AG04449 (cell line): ENCODE results near the gene FBXL20.
A peak's percentile ranks its signal among the peaks of the same experiment; 100 is the strongest.

ENCODE experiments used
- CTCF ChIA-PET: fragments of 350-600 bp; formaldehyde crosslinking; extraction: SDS; loops from one replicate; lab custom pipeline; 2021; ENCODE audit warnings: antibody characterized with exemption; lab: Yijun Ruan, JAX
- POLR2A ChIA-PET: fragments of 400-600, 350-600 bp; formaldehyde crosslinking; extraction: SDS; loops from one replicate; lab custom pipeline; 2020; ENCODE audit warnings: antibody characterized with exemption, inconsistent platforms; lab: Yijun Ruan, JAX
- DNase-seq: peaks from one replicate; pipeline ENCODE4 v3.0.0-alpha.2; 2010; ENCODE audit warnings: low read depth, low spot score
- H3K4me3 ChIP-seq: 2 replicates; pipeline ENCODE4 v1.5.1; 2011; ENCODE audit warnings: low read depth, mild to moderate bottlenecking, control low read depth, low read length
- TF ChIP-seq, protein P1 (sequence below): IDR thresholded peaks from one replicate; pipeline ENCODE4 v1.5.1; 2011; ENCODE audit warnings: mild to moderate bottlenecking, moderate library complexity, low read length, control low read depth, inconsistent platforms; ENCODE audit not compliant: insufficient read depth; ENCODE audit errors: missing control alignments

Gene FBXL20

DNA sequence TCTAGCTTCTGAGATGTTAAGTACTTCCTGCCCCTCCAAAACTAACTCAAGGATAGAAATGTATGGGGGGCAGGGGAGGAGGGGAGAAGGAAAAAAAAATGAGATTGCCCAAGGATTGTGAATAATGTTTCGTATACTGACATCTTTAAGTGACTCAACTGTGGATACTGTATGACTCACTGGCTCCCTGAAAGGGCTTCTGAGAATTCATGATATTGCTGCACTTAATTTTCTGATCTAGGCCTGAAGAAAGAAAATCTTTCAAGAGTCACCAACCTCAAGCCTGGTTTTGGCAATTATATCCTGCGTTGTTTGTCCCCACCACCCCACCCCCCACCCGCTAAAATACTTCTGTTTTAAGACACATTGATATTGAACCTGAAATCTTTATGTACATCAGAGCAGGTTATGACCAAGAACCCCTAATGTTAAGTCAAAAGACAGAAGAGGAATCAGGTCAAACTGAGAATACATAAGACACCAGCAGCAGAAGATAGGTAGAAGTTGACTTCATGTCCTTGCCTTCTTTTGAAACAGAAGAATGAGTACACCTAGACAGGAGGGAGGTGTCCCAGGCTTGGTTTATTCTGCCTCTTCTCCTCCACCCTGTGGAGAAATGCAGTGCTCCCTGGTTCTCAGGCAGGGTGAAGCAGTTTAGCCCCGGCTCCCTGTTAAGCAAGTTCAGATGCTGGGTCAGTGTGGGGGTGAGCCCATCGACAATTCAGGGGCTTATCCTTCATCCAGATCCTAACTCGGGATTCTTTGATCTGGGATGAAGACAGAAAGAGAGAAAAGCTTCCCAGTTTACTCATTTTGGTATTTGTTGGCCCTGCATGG is 3.3 kb upstream of the FBXL20 start:
- POLR2A ChIA-PET = interaction anchor here (0.8 kb wide), 1 partner anchor 138 kb away, joined by 3 read pairs; no protein-coding TSS in a partner anchor
- CTCF ChIA-PET = interaction anchor here (0.7 to 4.2 kb wide), 2 partner anchors 124 to 133 kb away, joined by 3 to 29 read pairs; no protein-coding TSS in a partner anchor
- peak; percentile 58 for DNase-seq
- H3K4me3 ChIP-seq = peak overlapping the region; percentile 9; the same call in 1 of the 2 replicates
- TF ChIP-seq, protein P1, sequence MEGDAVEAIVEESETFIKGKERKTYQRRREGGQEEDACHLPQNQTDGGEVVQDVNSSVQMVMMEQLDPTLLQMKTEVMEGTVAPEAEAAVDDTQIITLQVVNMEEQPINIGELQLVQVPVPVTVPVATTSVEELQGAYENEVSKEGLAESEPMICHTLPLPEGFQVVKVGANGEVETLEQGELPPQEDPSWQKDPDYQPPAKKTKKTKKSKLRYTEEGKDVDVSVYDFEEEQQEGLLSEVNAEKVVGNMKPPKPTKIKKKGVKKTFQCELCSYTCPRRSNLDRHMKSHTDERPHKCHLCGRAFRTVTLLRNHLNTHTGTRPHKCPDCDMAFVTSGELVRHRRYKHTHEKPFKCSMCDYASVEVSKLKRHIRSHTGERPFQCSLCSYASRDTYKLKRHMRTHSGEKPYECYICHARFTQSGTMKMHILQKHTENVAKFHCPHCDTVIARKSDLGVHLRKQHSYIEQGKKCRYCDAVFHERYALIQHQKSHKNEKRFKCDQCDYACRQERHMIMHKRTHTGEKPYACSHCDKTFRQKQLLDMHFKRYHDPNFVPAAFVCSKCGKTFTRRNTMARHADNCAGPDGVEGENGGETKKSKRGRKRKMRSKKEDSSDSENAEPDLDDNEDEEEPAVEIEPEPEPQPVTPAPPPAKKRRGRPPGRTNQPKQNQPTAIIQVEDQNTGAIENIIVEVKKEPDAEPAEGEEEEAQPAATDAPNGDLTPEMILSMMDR = no peak

DNA sequence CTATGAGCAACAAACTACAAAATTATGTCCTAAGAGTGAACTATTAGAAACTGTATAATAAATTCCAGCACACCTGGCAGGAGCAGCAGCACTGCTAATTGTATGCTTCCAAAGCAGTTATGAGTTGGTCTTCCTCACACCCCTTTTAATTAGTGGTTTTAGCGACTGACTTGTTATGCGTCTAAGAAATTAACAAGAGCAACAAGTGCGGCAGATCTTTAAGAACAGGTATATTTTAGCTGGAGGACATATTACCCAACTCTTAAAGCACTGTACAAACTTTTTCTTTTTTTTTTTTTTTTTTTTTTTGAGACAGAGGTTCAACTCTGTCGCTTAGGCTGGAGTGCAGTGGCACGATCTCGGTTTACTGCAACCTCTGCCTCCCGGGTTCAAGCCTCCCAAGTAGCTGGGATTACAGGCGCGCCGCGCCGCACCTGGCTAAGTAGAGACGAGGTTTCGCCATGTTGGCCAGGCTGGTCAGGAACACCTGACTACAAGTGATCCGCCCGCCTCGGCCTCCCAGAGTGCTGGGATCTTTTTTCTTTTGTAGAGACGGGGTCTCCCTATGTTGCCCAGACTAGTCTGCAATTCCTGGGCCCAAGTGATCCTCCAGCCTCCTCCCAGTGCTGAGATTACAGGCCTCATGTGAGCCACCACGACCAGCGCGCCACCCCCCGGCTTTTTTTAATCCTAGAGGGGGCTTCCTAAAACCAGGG is 1.6 kb upstream of the FBXL20 start:
- ChIA-PET POLR2A (interaction anchor here (0.7 kb wide), 1 partner anchor 48 kb away, joined by 3 read pairs; the partner anchor contains the start of gene MED1), CTCF (interaction anchor here (4.2 kb wide), 1 partner anchor 131 kb away, joined by 29 read pairs; no protein-coding TSS in a partner anchor)
- DNase-seq = no peak
- TF ChIP-seq, protein P1 = no peak
- no peak overlapping the region for H3K4me3 ChIP-seq

DNA sequence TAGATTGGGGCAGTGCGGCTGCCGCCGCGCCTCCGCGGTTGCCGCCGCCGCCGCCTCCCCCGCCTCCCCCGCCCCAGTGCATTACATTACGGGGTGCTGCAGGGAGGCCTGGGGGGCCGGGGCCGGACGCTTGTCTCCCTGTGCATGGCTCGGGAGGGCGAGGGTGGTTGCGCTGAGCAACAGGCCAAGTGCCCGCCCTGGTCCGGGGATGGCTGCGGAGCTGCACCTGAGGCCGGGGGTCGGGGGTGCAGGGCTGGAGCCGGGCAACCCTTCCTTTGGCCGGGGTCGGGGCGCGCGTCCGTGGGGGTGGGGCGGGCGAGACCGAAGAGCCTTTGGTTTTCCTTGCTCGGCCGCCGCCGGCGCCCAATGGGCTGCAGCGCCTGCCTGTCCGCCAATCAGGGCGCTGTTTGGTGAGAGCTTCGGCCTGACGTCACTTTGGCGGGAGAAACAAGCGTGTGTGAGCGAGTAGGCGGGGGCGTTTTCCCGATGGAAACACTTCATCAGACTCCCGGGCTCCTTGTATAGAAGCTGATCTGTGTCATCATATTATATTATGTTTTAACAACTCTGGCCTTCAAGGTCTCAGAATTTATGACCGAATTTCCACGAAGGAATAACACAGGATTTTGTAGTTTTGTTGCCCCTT is 941 bp upstream of the FBXL20 start:
- H3K4me3 ChIP-seq = peak overlapping the region; percentile 84
- DNase-seq = peak; percentile 53
- ChIA-PET POLR2A (interaction anchor here (0.6 to 0.7 kb wide), 2 partner anchors 49 to 1245 kb away, joined by 3 to 4 read pairs; partner anchors contain the start of genes MED1 and SMARCE1), CTCF (interaction anchor here (1.2 kb wide), 1 partner anchor 61 kb away, joined by 3 read pairs; no protein-coding TSS in a partner anchor)
- TF ChIP-seq, protein P1 = no peak

DNA sequence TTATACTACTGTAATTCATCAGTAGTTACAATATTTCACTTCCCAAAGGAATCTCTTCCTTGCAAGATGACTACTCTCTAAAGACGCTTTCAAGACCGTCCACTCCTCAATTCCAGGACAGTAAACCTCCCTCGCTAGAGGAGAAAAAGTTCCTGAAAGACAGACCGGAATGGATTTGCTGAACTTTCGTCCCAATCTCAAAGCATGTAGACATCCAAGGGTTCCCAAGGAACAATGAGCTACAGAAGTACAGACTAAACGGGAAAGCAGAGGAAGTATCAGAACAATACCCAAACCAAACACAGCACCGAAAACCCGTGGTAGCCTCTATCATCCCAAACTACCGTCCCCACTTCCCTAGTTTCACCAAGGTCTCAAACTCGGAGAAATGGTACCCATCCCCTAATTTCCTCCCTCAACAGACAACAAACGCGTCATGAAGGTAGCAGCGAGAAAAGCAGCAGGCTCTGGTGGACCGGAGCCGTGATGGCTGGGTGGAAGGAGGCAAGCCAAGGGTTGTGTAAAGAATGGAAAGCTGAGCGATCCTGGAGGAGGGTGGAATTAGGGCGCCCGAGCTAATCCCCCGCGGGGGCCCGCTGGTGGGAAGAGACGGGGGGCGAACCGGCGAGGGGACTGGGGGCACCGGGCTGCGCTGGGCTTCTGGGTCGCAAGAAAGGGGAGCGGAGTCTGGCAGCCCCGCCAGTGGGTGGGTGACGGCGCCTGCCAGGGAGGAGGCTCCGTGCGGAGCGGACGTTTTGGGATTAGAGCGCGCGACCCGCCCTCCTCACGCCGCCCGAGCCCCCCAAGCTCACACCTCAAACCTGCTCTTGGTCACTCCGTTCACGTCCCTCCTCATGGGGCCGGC is 647 bp downstream of the FBXL20 start:
- TF ChIP-seq, protein P1 = no peak
- ChIA-PET POLR2A (interaction anchor here (0.8 kb wide), 1 partner anchor 120 kb away, joined by 3 read pairs; no protein-coding TSS in a partner anchor), CTCF (interaction anchor here (1.1 to 2.4 kb wide), 3 partner anchors 120 to 155 kb away, joined by 3 to 20 read pairs (median 3); no protein-coding TSS in a partner anchor)
- H3K4me3 ChIP-seq = peak overlapping the region; percentile 84
- DNase-seq = no peak

DNA sequence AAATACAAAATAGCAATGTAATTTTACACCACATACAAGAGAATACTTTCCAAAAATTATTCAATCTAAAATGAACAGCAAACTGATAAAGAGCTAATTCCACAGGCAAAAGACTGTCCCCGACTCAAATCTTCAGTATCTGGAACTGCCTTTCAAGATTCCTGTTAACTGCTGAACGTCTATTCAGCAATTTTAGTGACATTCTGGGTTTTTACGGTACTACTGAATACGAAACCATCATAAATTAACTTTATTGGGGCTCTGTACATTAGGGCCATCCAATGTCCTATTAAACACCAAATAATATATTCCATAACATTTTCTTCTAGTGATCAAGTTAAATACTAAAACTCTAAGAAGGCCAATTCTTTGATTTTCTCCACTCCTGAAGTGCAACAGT is 1.6 kb downstream of the FBXL20 start:
- no peak for DNase-seq
- TF ChIP-seq, protein P1 = no peak
- POLR2A ChIA-PET = no interaction called here
- CTCF ChIA-PET = interaction anchor here (0.7 to 2.4 kb wide), 3 partner anchors 125 to 155 kb away, joined by 3 to 20 read pairs (median 5); no protein-coding TSS in a partner anchor
- peak overlapping the region; percentile 84 for H3K4me3 ChIP-seq
